Stomach (tissue), 19 donors: Measurements from ENCODE around the gene C4orf46. TPM values are rescaled to one million over a fixed set of nuclear protein-coding genes. Genes with fewer than 3 reads are reported as not detected.
"Not testable (repeated sequence)": the region's sequence is repeated elsewhere in the genome, so short reads cannot be mapped to it uniquely, and the experiment has no call there.

Source experiments
- DNase-seq, 2 donors: peaks; one replicate each; pipeline versions ENCODE4 v3.0.0 to v3.0.0-alpha.2; 2013 to 2019
- H3K27ac ChIP-seq, 5 donors: fragments of 200-600 bp in 4 of 5; sonication (generic) in 4 of 5; one replicate each; pipeline ENCODE4 v1.5.1; 2013 to 2019; ENCODE audit warnings: mild to moderate bottlenecking in 1 of 5, moderate library complexity in 1 of 5
- H3K27me3 ChIP-seq, 3 donors: fragments of 200-600 bp; sonication (generic); one replicate each; pipeline ENCODE4 v1.5.1; 2017 to 2019; ENCODE audit warnings: mixed run types in 1 of 3
- H3K36me3 ChIP-seq, 4 donors: fragments of 200-600 bp; sonication (generic); 1 replicate in 3 of 4; 2 replicates in 1 of 4; pipeline ENCODE4 v1.5.1; 2016 to 2019
- H3K4me1 ChIP-seq, 4 donors: fragments of 200-600 bp; sonication (generic); one replicate each; pipeline ENCODE4 v1.5.1; 2016 to 2019
- H3K4me3 ChIP-seq, 4 donors: fragments of 200-600 bp; sonication (generic) in 3 of 4; one replicate each; pipeline ENCODE4 v1.5.1; 2016 to 2019; ENCODE audit warnings: mild to moderate bottlenecking in 1 of 4
- H3K9me3 ChIP-seq, 4 donors: fragments of 200-600 bp; sonication (generic); one replicate each; pipeline ENCODE4 v1.5.1; 2016 to 2019
- EP300 ChIP-seq: sonication (generic); formaldehyde crosslinking; IDR thresholded peaks from one replicate; pipeline ENCODE4 v1.6.1; 2017; ENCODE audit warnings: antibody characterized with exemption
- POLR2A ChIP-seq, 4 donors: fragments of 450-650 bp; IDR thresholded peaks; one replicate each; pipeline ENCODE4 v1.6.1; 2016; ENCODE audit warnings: antibody characterized with exemption in 4 of 4, control low read depth in 2 of 4, mild to moderate bottlenecking in 1 of 4, moderate library complexity in 1 of 4
- POLR2AphosphoS5 ChIP-seq, 3 donors: sonication (generic); formaldehyde crosslinking; IDR thresholded peaks; one replicate each; pipeline ENCODE4 v1.6.1; 2016; ENCODE audit warnings: antibody characterized with exemption in 3 of 3
- WGBS, 5 donors: extraction: QIAGEN DNeasy Blood & Tissue Kit in 3 of 5; methylation state at CpG; one replicate each; pipeline versions ENCODE4 v1.1.5 to v1.1.7; 2013 to 2018; 5-methylcytosine and 5-hydroxymethylcytosine counted together
- intact Hi-C: fragments of 100-400 bp; cut with DNase I; formaldehyde crosslinking; loops from one replicate; pipeline ENCODE4 v1.15.1; 2023; ENCODE audit warnings: low total_unique reads
- long read RNA-seq, 10 donors: transcript quantifications; one replicate each; lab custom pipeline, GENCODE V29; 2026
- polyA plus RNA-seq, 3 donors: library from polyadenylated mRNA; stranded (reverse); fragments of 200-250 nt; gene quantifications; one replicate each; pipeline ENCODE4 v1.2.3, GENCODE V29; 2013
- total RNA-seq, 5 donors: library from RNA; depleted of rRNA; stranded (reverse); fragments of >200 nt; gene quantifications; one replicate each; pipeline versions ENCODE4 v1.1.0 to v1.2.3, GENCODE V29; 2014 to 2016
- TF ChIP-seq, protein P1 (sequence below), 7 experiments: fragments of 450-650 bp in 4 of 7; fragments of 200-600 bp in 3 of 7; sonication (generic) in 3 of 7; IDR thresholded peaks; one replicate each; pipeline ENCODE4 v1.5.1; 2016 to 2019; ENCODE audit warnings: antibody characterized with exemption in 7 of 7, control low read depth in 2 of 7, mild to moderate bottlenecking in 1 of 7
- donor health status: healthy with polysubstance abuse.
- donor health status: Bipolar disorder and iron deficiency.
- donor health status: healthy.

Gene C4orf46
- total RNA-seq (10 to 100 TPM in 1 of 5 donors, 1 to 10 TPM in 3, under 1 TPM in 1; 0.29 to 23.5 (median 2.9) TPM), polyA plus RNA-seq (1 to 10 TPM; 2.0 to 3.5 (median 2.1) TPM)
- long read RNA-seq, donor 1, partial matches to known transcripts = 20 of 24 reads
- long read RNA-seq, donor 1, other reads (novel, unspliced or antisense) = 0 of 24 reads
- long read RNA-seq, donor 2, transcript C4orf46-201 (2 exons, 3,521 nt) = major isoform, 8 of 10 reads
- long read RNA-seq, donor 2, partial matches to known transcripts = 0 of 10 reads
- long read RNA-seq, donor 2, other reads (novel, unspliced or antisense) = 0 of 10 reads
- long read RNA-seq, donor 3, partial matches to known transcripts = 0 of 5 reads
- long read RNA-seq, donor 3, other reads (novel, unspliced or antisense) = 0 of 5 reads
- long read RNA-seq, donor 4 = 0 reads
- long read RNA-seq, donor 5, partial matches to known transcripts = 0 of 6 reads
- long read RNA-seq, donor 5, other reads (novel, unspliced or antisense) = 0 of 6 reads
- long read RNA-seq, donor 6, transcript C4orf46-201 (2 exons, 3,521 nt) = major isoform, 14 of 124 reads
- long read RNA-seq, donor 6, partial matches to known transcripts = 97 of 124 reads
- long read RNA-seq, donor 6, other reads (novel, unspliced or antisense) = 12 of 124 reads
- long read RNA-seq, donor 7, transcript C4orf46-201 (2 exons, 3,521 nt) = major isoform, 7 of 8 reads
- long read RNA-seq, donor 7, partial matches to known transcripts = 0 of 8 reads
- long read RNA-seq, donor 7, other reads (novel, unspliced or antisense) = 0 of 8 reads
- long read RNA-seq, donor 8, partial matches to known transcripts = 0 of 4 reads
- long read RNA-seq, donor 8, other reads (novel, unspliced or antisense) = 0 of 4 reads
- long read RNA-seq, donor 9, partial matches to known transcripts = 0 of 5 reads
- long read RNA-seq, donor 9, other reads (novel, unspliced or antisense) = 0 of 5 reads
- long read RNA-seq, donor 10, partial matches to known transcripts = 0 of 2 reads
- long read RNA-seq, donor 10, other reads (novel, unspliced or antisense) = 0 of 2 reads

DNA sequence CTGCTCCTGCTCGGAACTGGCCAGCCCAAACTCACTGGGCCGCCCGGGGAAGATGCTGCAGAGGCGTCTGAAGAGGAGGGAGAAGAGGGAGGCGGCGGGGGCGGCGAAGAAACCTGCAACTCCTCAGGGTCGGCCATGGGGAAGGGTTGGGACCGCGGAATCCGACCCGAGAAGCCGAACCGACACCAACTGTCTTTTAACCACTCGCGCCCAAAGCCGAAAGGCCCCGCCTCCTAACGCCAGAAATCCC, at the start of gene C4orf46:
C4orf46 (minus strand) TSS at position 223 of the 250 bp plus-strand sequence; CDS start at position 137, 86 bp downstream.
- Histone ChIP-seq H3K27me3 (no peaks in the 10 kb centered on the region), H3K36me3 (no peaks in the 10 kb centered on the region), H3K9me3 (no peaks in the 10 kb centered on the region), H3K4me3 (peak within 1 kb of the TSS; percentile 81 to 99 (median 92)), H3K27ac (peak within 1 kb of the TSS; percentile 94 to 98 (median 96)), H3K4me1 (peaks cover 15 to 41% (median 31%) of the 10 kb centered on the region in 4 donors)
- WGBS, 5 donors = 0 to 1% (median 0%) methylated on average over 12 to 20 of the region's 20 CpGs
- intact Hi-C loops = no loop called here
- TF ChIP-seq, protein P1, sequence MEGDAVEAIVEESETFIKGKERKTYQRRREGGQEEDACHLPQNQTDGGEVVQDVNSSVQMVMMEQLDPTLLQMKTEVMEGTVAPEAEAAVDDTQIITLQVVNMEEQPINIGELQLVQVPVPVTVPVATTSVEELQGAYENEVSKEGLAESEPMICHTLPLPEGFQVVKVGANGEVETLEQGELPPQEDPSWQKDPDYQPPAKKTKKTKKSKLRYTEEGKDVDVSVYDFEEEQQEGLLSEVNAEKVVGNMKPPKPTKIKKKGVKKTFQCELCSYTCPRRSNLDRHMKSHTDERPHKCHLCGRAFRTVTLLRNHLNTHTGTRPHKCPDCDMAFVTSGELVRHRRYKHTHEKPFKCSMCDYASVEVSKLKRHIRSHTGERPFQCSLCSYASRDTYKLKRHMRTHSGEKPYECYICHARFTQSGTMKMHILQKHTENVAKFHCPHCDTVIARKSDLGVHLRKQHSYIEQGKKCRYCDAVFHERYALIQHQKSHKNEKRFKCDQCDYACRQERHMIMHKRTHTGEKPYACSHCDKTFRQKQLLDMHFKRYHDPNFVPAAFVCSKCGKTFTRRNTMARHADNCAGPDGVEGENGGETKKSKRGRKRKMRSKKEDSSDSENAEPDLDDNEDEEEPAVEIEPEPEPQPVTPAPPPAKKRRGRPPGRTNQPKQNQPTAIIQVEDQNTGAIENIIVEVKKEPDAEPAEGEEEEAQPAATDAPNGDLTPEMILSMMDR (IDR thresholded peaks at IDR 0.05) = no peak
- TF ChIP-seq POLR2A (IDR thresholded peaks at IDR 0.05) (no peak), POLR2AphosphoS5 (IDR thresholded peaks at IDR 0.05) (no peak), EP300 (no peak)
- DNase-seq = no peak

DNA sequence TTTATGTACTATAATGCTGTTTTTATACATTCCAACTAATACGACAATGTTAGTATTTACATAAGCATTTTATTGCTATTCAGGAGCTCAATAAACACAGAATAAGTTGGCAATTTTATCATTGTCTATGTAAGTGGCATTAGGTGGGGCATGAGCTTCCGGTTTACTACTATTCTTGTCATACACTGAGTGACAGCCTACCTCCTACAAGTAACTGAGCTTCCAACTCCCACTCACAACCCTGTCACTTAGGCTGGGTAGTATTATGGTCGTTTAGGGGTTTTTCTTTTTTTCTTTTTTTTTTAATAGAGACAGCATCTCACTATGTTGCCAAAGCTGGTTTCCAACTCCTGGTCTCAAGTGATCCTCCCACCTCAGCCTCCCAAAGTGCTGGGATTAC, 44.1 kb upstream of the C4orf46 start:
- Histone ChIP-seq H3K27me3 (no peaks in the 10 kb centered on the region), H3K27ac (no peak overlapping the region), H3K4me1 (peaks cover 0 to 9% (median 0%) of the 10 kb centered on the region in 4 donors), H3K4me3 (no peak overlapping the region), H3K9me3 (no peaks in the 10 kb centered on the region), H3K36me3 (peaks cover 47 to 100% (median 96%) of the 10 kb centered on the region in 4 donors)
- TF ChIP-seq POLR2AphosphoS5 (IDR thresholded peaks at IDR 0.05) (no peak), EP300 (no peak), POLR2A (IDR thresholded peaks at IDR 0.05) (no peak)
- TF ChIP-seq, protein P1 (IDR thresholded peaks at IDR 0.05) = no peak
- intact Hi-C loops = no loop called here
- DNase-seq = no peak
- WGBS, 5 donors = 58 to 78% (median 73%) methylated on average over 3 of the region's 3 CpGs

DNA sequence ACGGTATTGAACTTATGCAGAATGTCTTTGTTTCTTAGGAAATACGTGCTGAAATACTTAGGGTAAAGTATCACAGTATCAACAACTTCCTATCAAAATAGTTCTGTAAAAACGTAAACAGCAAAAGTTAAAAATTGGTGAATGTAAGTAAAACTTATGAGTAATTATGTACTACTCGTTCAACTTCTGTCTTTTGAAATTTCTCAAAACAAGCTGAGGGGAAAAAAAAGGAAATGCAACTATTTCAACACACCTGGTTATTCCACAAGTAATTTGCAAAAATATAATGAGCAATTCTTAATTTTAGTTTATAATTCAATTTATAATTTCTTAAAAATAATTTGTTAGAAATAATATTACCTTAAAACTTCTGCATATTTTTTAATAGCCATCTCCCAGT, 43.2 kb upstream of the C4orf46 start:
- H3K27ac ChIP-seq = no peak overlapping the region
- no peaks in the 10 kb centered on the region for H3K9me3 ChIP-seq
- no peak for TF ChIP-seq POLR2AphosphoS5 (IDR thresholded peaks at IDR 0.05)
- TF ChIP-seq, protein P1 (IDR thresholded peaks at IDR 0.05) = no peak
- TF ChIP-seq EP300 = no peak
- no peak for TF ChIP-seq POLR2A (IDR thresholded peaks at IDR 0.05)
- H3K4me1 ChIP-seq = peaks cover 0 to 5% (median 0%) of the 10 kb centered on the region in 4 donors
- DNase-seq = no peak
- H3K4me3 ChIP-seq = no peak overlapping the region
- peaks cover 50 to 100% (median 99%) of the 10 kb centered on the region in 4 donors for H3K36me3 ChIP-seq
- WGBS, 5 donors = 78 to 93% (median 90%) methylated on average over 4 of the region's 4 CpGs
- intact Hi-C loops = no loop called here
- H3K27me3 ChIP-seq = no peaks in the 10 kb centered on the region

DNA sequence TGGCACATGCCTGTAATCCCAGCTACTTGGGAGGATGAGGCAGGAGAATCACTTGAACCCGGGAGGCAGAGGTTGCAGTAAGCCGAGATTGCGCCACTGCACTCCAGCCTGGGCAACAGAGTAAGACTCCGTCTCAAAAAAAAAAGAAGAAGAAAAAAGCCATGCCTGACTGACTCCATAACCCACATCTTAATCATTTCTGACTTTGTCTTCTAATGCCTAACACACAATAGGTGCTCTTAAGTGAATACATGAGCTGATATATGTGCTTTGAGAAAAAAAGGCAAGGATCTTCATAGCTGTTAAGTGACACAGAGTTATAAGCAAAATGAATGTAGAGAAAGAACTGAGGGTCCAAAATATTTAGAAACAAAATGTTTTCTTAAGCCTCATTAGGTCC, 40.9 kb upstream of the C4orf46 start:
- not testable (repeated sequence) for H3K4me3 ChIP-seq
- WGBS, 5 donors = 92 to 99% (median 96%) methylated on average over 4 of the region's 4 CpGs

More for the DNA sequence above, 40.9 kb upstream of the C4orf46 start:
- peaks cover 58 to 100% (median 99%) of the 10 kb centered on the region in 4 donors for H3K36me3 ChIP-seq
- H3K9me3 ChIP-seq, H3K4me1 ChIP-seq, H3K27me3 ChIP-seq, intact Hi-C loops, DNase-seq, H3K27ac ChIP-seq: not testable (repeated sequence)
